Renal cortical epithelial cell (primary cell): Measurements from ENCODE around the gene GABRA4. TPM values are rescaled to one million over a fixed set of nuclear protein-coding genes. Genes with fewer than 3 reads are reported as not detected.

Experiments used
- DNase-seq: peaks from one replicate; pipeline ENCODE4 v3.0.0-alpha.2; 2011; ENCODE audit warnings: low read depth
- total RNA-seq: library from RNA; depleted of rRNA; stranded (reverse); fragments of >200 nt; gene quantifications from 2 replicates; pipeline ENCODE4 v1.2.3, GENCODE V29; 2014

The GABRA4 gene
- total RNA-seq, 1 donor from 2014 or later, result not detected

DNA sequence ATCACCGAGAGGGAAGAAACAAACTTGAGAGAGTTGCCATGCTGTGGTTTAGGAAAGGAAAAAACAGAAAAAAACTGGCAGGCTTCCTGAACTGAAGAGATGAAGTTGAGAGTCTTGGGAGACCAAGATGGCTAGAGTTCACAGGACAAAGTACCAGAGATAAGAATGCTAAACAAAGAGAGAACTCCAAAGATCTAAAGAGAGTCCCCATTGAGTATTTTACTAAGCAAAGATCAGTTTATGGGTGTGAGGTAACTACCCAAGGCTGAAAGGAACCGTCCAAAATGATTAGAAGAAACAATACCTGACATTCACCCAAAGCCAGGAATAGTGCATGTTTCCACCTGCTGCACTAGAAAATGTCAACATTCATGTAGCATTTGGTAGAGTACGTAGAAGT lies 62.5 kb downstream of the GABRA4 start:
- DNase-seq, result no peak

- no peak for DNase-seq
Measured at GRCh38 chr4:46927201-46927600, 66.2 kb downstream of the GABRA4 start.

- no peak for DNase-seq
Measured at GRCh38 chr4:46924789-46925529, 68.4 kb downstream of the GABRA4 start.

DNA sequence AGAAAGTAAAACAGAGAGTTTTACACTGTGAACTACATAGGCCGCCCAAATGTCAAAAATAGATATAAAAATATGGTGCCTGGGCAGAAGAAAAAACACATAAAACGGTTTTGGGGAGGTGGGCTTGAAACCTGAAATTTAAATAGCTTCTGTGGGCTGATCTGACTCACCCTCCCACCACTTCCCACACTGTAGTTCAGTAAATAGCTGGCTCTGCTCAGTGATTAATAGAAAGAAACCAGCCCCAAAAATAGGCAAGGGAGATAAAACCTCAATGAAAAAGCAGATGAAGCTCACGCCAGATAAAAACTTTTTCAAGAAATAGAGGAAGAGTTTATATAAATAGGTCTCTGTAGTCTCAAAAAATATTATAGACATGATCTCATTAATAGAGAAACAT lies 71.2 kb downstream of the GABRA4 start:
- DNase-seq, result no peak

DNA sequence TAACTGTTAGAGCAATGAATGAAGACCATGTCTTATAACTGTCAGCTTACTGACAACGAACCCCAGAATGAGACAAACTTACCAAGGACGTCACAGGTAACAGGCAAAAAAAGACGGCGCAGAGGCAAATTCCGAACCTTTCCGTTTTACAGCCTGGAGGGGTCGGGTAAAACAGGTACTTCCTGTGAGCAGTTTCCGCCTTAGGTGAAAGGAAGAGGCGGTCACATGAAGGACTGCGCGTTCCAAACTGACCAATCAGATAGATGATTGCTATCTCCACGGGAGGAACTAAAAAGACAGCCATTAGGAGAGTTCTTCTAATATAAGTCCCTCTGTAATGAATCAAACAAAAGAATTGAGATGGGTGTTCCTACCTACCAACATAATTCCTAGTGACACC lies 84.3 kb downstream of the GABRA4 start, which contains the start of gene COX7B2:
TSS of gene COX7B2 (minus strand) at position 168 of the 400 bp plus-strand sequence. CDS start 174,053 bp downstream, outside the sequence.
- no peak for DNase-seq

DNA sequence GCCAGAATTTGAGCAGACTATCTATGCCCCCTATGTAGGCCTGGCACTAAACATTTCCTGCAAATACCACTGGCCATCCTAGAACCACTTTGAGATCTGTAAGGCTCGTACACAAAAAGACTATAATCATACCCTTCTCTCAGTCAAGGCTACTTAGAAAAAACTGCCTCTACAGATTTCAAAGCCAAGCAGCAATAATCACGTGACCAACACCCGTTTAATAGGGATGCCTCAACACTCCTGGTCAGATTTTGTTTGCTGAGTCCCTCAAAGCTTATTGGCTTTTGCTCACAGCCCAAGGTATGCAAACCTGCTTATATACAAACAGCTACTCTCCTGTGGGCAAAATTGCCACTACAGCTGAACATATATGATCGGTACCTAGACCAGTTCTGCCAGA lies 85.2 kb downstream of the GABRA4 start:
- no peak for DNase-seq

- no peak for DNase-seq
Measured at GRCh38 chr4:46900082-46900481, 93.3 kb downstream of the GABRA4 start.

DNA sequence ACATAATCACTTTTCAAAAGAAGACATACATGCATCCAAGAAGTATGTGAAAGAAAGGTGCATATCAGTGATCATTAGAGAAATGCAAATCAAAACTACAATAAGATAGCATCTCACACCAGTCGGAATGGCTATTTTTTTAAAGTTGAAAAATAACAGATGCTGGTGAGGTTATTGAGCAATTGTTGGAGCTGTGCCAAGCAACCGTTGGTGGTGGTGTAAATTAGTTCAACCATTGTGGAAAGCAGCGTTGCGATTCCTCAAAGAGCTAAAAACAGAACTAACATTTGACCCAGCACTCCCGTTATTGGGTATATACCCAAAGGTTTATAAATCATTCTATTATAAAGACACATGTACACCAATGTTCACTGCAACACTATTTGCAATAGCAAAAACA lies 98.6 kb downstream of the GABRA4 start:
- no peak for DNase-seq

GRCh38 chr4:46890056-46890455 lies 103.3 kb downstream of the GABRA4 start:
- no peak for DNase-seq

DNA sequence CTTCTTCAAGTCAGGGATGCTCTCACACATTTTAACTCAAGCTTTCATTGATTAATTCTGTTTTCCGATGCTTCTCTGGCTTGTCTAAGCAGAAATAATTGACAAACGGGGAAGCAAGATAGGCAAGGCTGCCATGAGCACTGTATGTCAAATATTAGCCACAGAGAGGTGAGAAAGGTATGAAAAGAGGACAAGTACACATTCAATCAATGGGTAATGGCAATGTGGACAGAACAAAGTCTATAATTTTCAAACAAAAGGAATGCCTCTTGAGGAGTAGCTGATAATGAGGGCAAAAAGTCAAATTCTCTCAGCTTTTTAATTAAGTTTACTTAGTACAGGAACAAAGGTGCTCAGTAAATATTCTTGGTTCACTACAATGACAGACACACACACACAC lies 104.0 kb downstream of the GABRA4 start:
- DNase-seq, result no peak

GRCh38 chr4:46886711-46887110 lies 106.7 kb downstream of the GABRA4 start:
- peak; percentile 18 for DNase-seq

- no peak for DNase-seq
Measured at GRCh38 chr4:46878641-46879040, 114.7 kb downstream of the GABRA4 start.

- DNase-seq, result no peak
Measured at GRCh38 chr4:46874811-46875210, 118.6 kb downstream of the GABRA4 start.

GRCh38 chr4:46870411-46870810 lies 123.0 kb downstream of the GABRA4 start:
- no peak for DNase-seq

Other genes with a start within 250 kb of the GABRA4 start
- not detected in 2 replicates for gene COX7B2, start 84.3 kb downstream of the GABRA4 start, total RNA-seq
- 0.20 TPM in 1 of 2 replicates, not detected in the other for gene GABRB1, start 38.0 kb upstream of the GABRA4 start, total RNA-seq